ENCODE measurements around the gene C19orf47.

GRCh38 chr19:40305403-40305802, 42.8 kb downstream of the C19orf47 start:
- TF ChIP-seq CTCF (IDR thresholded peaks at IDR 0.05; ENCODE audit: insufficient read depth, low read length, poor library complexity, severe bottlenecking) (peak; percentile 68), EZH2phosphoT487 (conservative IDR thresholded peaks at IDR 0.05; ENCODE audit: low read length) (no peak)

Data from SU-DHL-6 (cell line).